Natural killer cell (primary cell): Measurements from ENCODE around the gene CRY2. TPM values are rescaled to one million over a fixed set of nuclear protein-coding genes. Genes with fewer than 3 reads are reported as not detected.

Source experiments
- ATAC-seq, 3 donors: fragments of 150-1000 bp in 2 of 3; fragments of 200-7000 bp in 1 of 3; cut with Tn5 transposase; 1 replicate in 1 of 3; 2 replicates in 2 of 3; pipeline ENCODE4 v1.10.0; 2021; ENCODE audit warnings: mild to moderate bottlenecking in 2 of 3, moderate library complexity in 2 of 3
- DNase-seq, 2 donors: peaks; one replicate each; pipeline versions ENCODE4 v3.0.0 to v3.0.0-alpha.2; 2013 to 2021; ENCODE audit warnings: mixed read lengths in 1 of 2
- H3K27ac ChIP-seq: one replicate; pipeline ENCODE4 v1.5.1; 2013; ENCODE audit warnings: mild to moderate bottlenecking, low read length
- H3K27me3 ChIP-seq: one replicate; pipeline ENCODE4 v1.6.1; 2013; ENCODE audit warnings: low read length; ENCODE audit not compliant: control insufficient read depth, insufficient read depth
- H3K36me3 ChIP-seq: one replicate; pipeline ENCODE4 v1.6.1; 2013; ENCODE audit warnings: low read length; ENCODE audit not compliant: control insufficient read depth, insufficient read depth
- H3K4me1 ChIP-seq: one replicate; pipeline ENCODE4 v1.6.1; 2013; ENCODE audit warnings: low read length; ENCODE audit not compliant: control insufficient read depth, insufficient read depth
- H3K4me3 ChIP-seq: one replicate; pipeline ENCODE4 v1.5.1; 2013; ENCODE audit warnings: low read length
- H3K9me3 ChIP-seq: one replicate; pipeline ENCODE4 v1.6.1; 2013; ENCODE audit warnings: low read length; ENCODE audit not compliant: control insufficient read depth, insufficient read depth
- H3K27ac Mint-ChIP-seq, 2 donors: one replicate each; pipeline ENCODE4 v1.8.0; 2022; ENCODE audit warnings: mild to moderate bottlenecking in 2 of 2, mixed read lengths in 2 of 2, moderate library complexity in 1 of 2
- H3K27me3 Mint-ChIP-seq, 2 donors: one replicate each; pipeline ENCODE4 v1.8.0; 2022; ENCODE audit warnings: low read depth in 2 of 2, mixed read lengths in 2 of 2
- H3K36me3 Mint-ChIP-seq: one replicate; pipeline ENCODE4 v1.8.0; 2022; ENCODE audit warnings: mixed read lengths
- H3K4me1 Mint-ChIP-seq, 2 donors: one replicate each; pipeline ENCODE4 v1.8.0; 2022; ENCODE audit warnings: mixed read lengths in 2 of 2
- H3K4me3 Mint-ChIP-seq: one replicate; pipeline ENCODE4 v1.8.0; 2022; ENCODE audit warnings: mild to moderate bottlenecking, moderate library complexity, mixed read lengths
- H3K9me3 Mint-ChIP-seq, 2 donors: one replicate each; pipeline ENCODE4 v1.8.0; 2022; ENCODE audit warnings: mixed read lengths in 2 of 2
- WGBS: methylation state at CpG from one replicate; pipeline ENCODE4 v1.1.7; 2013; ENCODE audit warnings: missing lambda C conversion rate; ENCODE audit not compliant: insufficient coverage; 5-methylcytosine and 5-hydroxymethylcytosine counted together
- intact Hi-C: fragments of 100-400 bp; cut with micrococcal nuclease; formaldehyde crosslinking; loops from one replicate; pipeline ENCODE4 v1.14.2; 2022
- total RNA-seq, 4 donors: library from RNA; stranded (reverse); fragments of 120-200 nt in 1 of 4; gene quantifications; one replicate each; pipeline versions ENCODE4 v1.2.3 to v1.2.4, GENCODE V29; 2013 to 2022
- TF ChIP-seq, protein P1 (sequence below): fragments of 200-600 bp; IDR thresholded peaks from one replicate; pipeline ENCODE4 v1.8.0; 2022; ENCODE audit warnings: antibody characterized with exemption

CRY2 gene
- total RNA-seq, 3 donors from 2014 or later (not counting 1 experiment from before 2014, with no cell fraction given) = 124 to 214 (median 141) TPM

DNA sequence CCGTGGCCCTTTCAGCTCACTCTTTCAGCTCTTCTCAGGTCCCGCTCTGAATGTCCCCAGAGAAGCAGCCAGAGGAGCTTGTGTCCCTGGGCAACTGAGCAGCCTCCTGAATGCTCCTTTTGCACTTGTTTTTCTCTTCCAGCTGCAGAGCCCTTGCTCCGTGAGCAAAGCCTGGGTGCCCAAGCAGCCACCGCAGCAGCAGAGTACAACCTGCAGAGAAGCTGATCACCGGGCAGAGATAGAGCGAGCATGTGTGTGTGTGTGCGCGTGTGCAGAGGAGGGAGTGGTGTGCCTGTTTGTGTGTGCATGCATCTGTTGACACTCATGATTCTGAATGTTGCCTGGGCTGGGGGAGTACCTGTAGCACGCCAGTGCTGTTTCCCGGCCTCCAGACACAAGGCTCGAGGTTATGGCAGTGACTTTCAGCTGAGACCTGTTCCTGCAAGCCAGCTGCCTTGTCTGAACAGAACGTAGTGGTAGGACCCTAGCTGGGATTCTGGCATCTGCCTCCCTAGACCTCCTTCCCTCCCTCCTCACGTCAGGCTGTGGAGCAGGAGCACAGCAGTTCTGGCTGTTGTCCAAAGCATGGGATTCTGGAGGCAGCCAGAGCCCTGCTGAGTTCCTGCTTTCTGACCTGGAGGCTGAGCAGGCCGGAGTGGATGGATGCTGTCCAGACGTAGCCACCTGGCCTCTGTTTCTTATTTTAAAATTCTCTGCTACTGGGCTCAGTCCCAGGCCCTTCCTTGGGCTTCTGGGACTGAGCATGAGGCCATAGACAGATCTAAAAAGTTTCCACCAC lies 33.7 kb downstream of the CRY2 start:
- peaks cover 12 to 16% of the 10 kb centered on the region in 2 donors for H3K4me1 Mint-ChIP-seq
- no peaks in the 10 kb centered on the region for H3K9me3 Mint-ChIP-seq
- H3K4me1 ChIP-seq = peaks cover 10% of the 10 kb centered on the region
- no peak overlapping the region for H3K4me3 Mint-ChIP-seq
- intact Hi-C loops = no loop called here
- DNase-seq = no peak
- ATAC-seq = no peak
- peaks cover 0 to 3% of the 10 kb centered on the region in 2 donors for H3K27me3 Mint-ChIP-seq
- WGBS = 96% methylated on average over 15 of the region's 15 CpGs
- no peak overlapping the region for H3K27ac Mint-ChIP-seq
- peaks cover under 1% of the 10 kb centered on the region for H3K27me3 ChIP-seq
- H3K27ac ChIP-seq = no peak overlapping the region
- no peaks in the 10 kb centered on the region for H3K9me3 ChIP-seq
- H3K36me3 ChIP-seq = peaks cover 48% of the 10 kb centered on the region
- no peak overlapping the region for H3K4me3 ChIP-seq
- H3K36me3 Mint-ChIP-seq = no peaks in the 10 kb centered on the region
- TF ChIP-seq, protein P1, sequence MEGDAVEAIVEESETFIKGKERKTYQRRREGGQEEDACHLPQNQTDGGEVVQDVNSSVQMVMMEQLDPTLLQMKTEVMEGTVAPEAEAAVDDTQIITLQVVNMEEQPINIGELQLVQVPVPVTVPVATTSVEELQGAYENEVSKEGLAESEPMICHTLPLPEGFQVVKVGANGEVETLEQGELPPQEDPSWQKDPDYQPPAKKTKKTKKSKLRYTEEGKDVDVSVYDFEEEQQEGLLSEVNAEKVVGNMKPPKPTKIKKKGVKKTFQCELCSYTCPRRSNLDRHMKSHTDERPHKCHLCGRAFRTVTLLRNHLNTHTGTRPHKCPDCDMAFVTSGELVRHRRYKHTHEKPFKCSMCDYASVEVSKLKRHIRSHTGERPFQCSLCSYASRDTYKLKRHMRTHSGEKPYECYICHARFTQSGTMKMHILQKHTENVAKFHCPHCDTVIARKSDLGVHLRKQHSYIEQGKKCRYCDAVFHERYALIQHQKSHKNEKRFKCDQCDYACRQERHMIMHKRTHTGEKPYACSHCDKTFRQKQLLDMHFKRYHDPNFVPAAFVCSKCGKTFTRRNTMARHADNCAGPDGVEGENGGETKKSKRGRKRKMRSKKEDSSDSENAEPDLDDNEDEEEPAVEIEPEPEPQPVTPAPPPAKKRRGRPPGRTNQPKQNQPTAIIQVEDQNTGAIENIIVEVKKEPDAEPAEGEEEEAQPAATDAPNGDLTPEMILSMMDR = no peak

DNA sequence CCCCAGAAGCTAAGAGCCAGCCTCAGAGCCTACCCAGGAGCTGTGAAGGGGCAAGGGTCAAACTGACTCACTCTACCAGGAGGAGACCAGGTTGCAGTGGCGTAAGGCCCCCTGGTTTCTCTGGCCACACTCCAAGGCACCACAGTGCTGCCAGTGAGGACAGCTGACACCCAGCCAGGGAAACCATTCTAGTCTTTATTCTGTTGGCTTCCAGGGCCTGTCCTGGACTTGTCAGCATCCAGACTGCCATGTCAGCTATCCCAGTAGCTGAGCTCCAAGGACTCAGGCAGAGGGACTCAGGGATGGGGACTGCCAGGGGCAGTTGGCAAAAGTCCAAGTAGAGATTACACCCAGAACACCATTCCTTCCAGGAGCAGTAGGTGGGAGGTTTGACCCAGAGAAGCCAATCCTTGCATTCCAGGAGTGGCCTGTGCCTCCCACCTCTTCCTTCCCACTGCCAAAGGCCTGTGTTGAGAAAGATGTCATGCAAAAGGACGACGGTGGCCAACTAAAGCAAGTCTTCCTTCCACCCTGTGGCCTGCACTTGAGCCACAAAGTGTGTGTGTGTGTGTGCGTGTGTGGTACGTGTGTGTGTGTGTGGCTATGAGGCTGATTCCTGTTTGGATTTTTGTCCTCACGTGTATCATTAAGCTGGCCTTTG lies 34.6 kb downstream of the CRY2 start:
- no peak for ATAC-seq
- Histone ChIP-seq H3K9me3 (no peaks in the 10 kb centered on the region), H3K36me3 (peaks cover 40% of the 10 kb centered on the region), H3K4me3 (no peak overlapping the region), H3K27ac (no peak overlapping the region), H3K27me3 (peaks cover 5% of the 10 kb centered on the region), H3K4me1 (peaks cover 12% of the 10 kb centered on the region)
- DNase-seq = no peak
- TF ChIP-seq, protein P1 = no peak
- H3K27me3 Mint-ChIP-seq = peaks cover 0 to 3% of the 10 kb centered on the region in 2 donors
- no peak overlapping the region for H3K27ac Mint-ChIP-seq
- H3K9me3 Mint-ChIP-seq = no peaks in the 10 kb centered on the region
- intact Hi-C loops = no loop called here
- WGBS = 100% methylated on average over 4 of the region's 6 CpGs
- H3K4me1 Mint-ChIP-seq = peaks cover 12 to 16% of the 10 kb centered on the region in 2 donors
- H3K36me3 Mint-ChIP-seq = no peaks in the 10 kb centered on the region
- no peak overlapping the region for H3K4me3 Mint-ChIP-seq

DNA sequence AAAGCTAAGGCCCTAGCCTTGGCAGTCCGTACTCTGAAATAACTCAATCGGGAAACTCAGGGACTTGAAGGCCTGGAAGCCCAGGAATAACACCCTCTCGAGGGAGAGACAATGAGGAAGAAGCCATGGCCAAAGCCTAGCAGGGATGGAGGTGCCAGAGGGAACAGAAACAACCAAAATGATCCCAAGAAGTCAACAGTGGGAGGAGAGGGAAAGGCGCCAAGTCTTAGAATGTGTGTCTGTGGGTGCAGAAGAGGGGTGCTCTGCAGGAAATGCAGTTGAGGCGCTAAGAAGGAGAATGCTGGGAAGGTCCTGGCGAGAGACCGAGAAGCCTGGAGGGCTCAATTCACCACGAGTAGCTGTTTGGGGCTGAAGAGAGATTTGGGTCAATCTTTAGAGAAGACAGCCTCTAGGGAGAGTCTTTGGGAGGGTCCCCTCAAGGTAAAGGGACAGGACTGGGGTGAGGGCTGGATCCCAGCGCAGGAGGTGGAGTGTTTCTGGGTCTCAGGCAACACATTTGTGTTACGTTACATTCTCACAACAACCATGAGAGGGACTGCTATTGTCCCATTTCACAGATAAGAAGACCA lies 37.4 kb downstream of the CRY2 start:
- H3K27me3 Mint-ChIP-seq = peaks cover 0 to 10% of the 10 kb centered on the region in 2 donors
- no peak for DNase-seq
- H3K27me3 ChIP-seq = peaks cover 5% of the 10 kb centered on the region
- 94% methylated on average over 10 of the region's 10 CpGs for WGBS
- H3K27ac Mint-ChIP-seq = peak overlapping the region; percentile 34 to 38
- peaks cover 12% of the 10 kb centered on the region for H3K4me1 ChIP-seq
- no peak overlapping the region for H3K27ac ChIP-seq
- TF ChIP-seq, protein P1 = no peak
- no peak overlapping the region for H3K4me3 ChIP-seq
- H3K9me3 ChIP-seq = no peaks in the 10 kb centered on the region
- H3K4me3 Mint-ChIP-seq = peak overlapping the region; percentile 79
- intact Hi-C loops = no loop called here
- no peaks in the 10 kb centered on the region for H3K9me3 Mint-ChIP-seq
- no peak for ATAC-seq
- H3K36me3 Mint-ChIP-seq = no peaks in the 10 kb centered on the region
- H3K36me3 ChIP-seq = peaks cover 20% of the 10 kb centered on the region
- H3K4me1 Mint-ChIP-seq = peaks cover 12 to 16% of the 10 kb centered on the region in 2 donors
